PC-3 (cell line): ENCODE measurements around the gene MN1.

ENCODE experiments used
- CTCF ChIP-seq: fragments of 300-600 bp; sonication (generic); conservative IDR thresholded peaks from 2 replicates; pipeline ENCODE4 v1.5.1; 2017; ENCODE audit warnings: antibody characterized with exemption, low read depth, mild to moderate bottlenecking, low read length
- EZH2 ChIP-seq: fragments of 300-600 bp; sonication (generic); IDR thresholded peaks from one replicate; pipeline ENCODE4 v1.6.1; 2017; ENCODE audit warnings: antibody characterized with exemption, mild to moderate bottlenecking, low read length; ENCODE audit not compliant: unreplicated experiment
- EZH2phosphoT487 ChIP-seq: fragments of 300-600 bp; sonication (generic); IDR thresholded peaks from 2 replicates; pipeline ENCODE4 v1.6.1; 2018; ENCODE audit warnings: mild to moderate bottlenecking, antibody characterized with exemption, low read length, borderline replicate concordance

GRCh38 chr22:27747396-27748221 is 53.9 kb downstream of the MN1 start:
- TF ChIP-seq CTCF (peak; percentile 29; the same call in 1 of the 2 replicates), EZH2 (no peak), EZH2phosphoT487 (no peak)
